NCI-H460 (cell line): ENCODE results near the gene MAP1LC3B2. TPM values are rescaled to one million over a fixed set of nuclear protein-coding genes. Genes with fewer than 3 reads are reported as not detected.
A peak's percentile ranks its signal among the peaks of the same experiment; 100 is the strongest.

Experiments used
- DNase-seq: peaks from one replicate; pipeline ENCODE4 v3.0.0-alpha.2; 2016; ENCODE audit warnings: low read depth; ENCODE audit errors: extremely low read depth
- total RNA-seq: library from RNA; depleted of rRNA; stranded (reverse); fragments of >200 nt; shearing (Covaris generic); gene quantifications from 2 replicates; pipeline ENCODE4 v1.2.3, GENCODE V29; 2014

The MAP1LC3B2 gene
- total RNA-seq, 1 experiment from 2014 or later: 0.97 TPM

- no peak for DNase-seq
Observed at GRCh38 chr12:116591855-116592637, 32.9 kb downstream of the MAP1LC3B2 start.

- no peak for DNase-seq
Observed at GRCh38 chr12:116592731-116593130, 33.5 kb downstream of the MAP1LC3B2 start.

- DNase-seq: no peak
Observed at GRCh38 chr12:116594325-116595038, 35.3 kb downstream of the MAP1LC3B2 start.

- DNase-seq: no peak
Observed at GRCh38 chr12:116595186-116595585, 36.0 kb downstream of the MAP1LC3B2 start.

- DNase-seq: no peak
Observed at GRCh38 chr12:116595672-116596071, 36.5 kb downstream of the MAP1LC3B2 start.

GRCh38 chr12:116597886-116598285, 38.7 kb downstream of the MAP1LC3B2 start:
- DNase-seq: no peak

- no peak for DNase-seq
Observed at GRCh38 chr12:116598311-116599284, 39.4 kb downstream of the MAP1LC3B2 start.

GRCh38 chr12:116599285-116600136, 40.3 kb downstream of the MAP1LC3B2 start:
- DNase-seq: peak; percentile 30

- DNase-seq: no peak
Observed at GRCh38 chr12:116600959-116601918, 42.1 kb downstream of the MAP1LC3B2 start.

GRCh38 chr12:116601933-116602810, 43.0 kb downstream of the MAP1LC3B2 start:
- DNase-seq: no peak

- no peak for DNase-seq
Observed at GRCh38 chr12:116603546-116604177, 44.5 kb downstream of the MAP1LC3B2 start.

- DNase-seq: no peak
Observed at GRCh38 chr12:116604178-116604895, 45.2 kb downstream of the MAP1LC3B2 start.

- DNase-seq: no peak
Observed at GRCh38 chr12:116604951-116605641, 45.9 kb downstream of the MAP1LC3B2 start.

GRCh38 chr12:116606397-116606796, 47.2 kb downstream of the MAP1LC3B2 start:
- DNase-seq: no peak

- DNase-seq: no peak
Observed at GRCh38 chr12:116607039-116607438, 47.9 kb downstream of the MAP1LC3B2 start.
